ENCODE data around the gene SUGCT.

GRCh38 chr7:40717242-40717641 is 582.4 kb downstream of the SUGCT start:
- no peak for TF ChIP-seq CTCF (IDR thresholded peaks at IDR 0.05)
- TF ChIP-seq ZNF281 (CRISPR knock-in tag; IDR thresholded peaks at IDR 0.05), result no peak
